GM08714 (cell line): Measurements from ENCODE around the gene CIB2.

Experiments used
- H3K4me3 ChIP-seq: fragments of 200-500 bp; sonication (Bioruptor generic); 2 replicates; pipeline ENCODE4 v1.5.1; 2014; ENCODE audit warnings: mild to moderate bottlenecking, low read length, inconsistent platforms
- ZNF274 ChIP-seq: IDR thresholded peaks from 2 replicates; pipeline ENCODE4 v1.6.1; 2012; ENCODE audit warnings: mild to moderate bottlenecking, low read depth, low read length

CIB2 gene

GRCh38 chr15:78131295-78132061 lies at the start of gene CIB2:
Gene CIB2, minus strand, starts transcription at chr15:78131445. Its CDS starts 230 bp downstream, at chr15:78131215.
- TF ChIP-seq ZNF274, result no peak
- H3K4me3 ChIP-seq, result peak within 1 kb of the TSS; percentile 78

GRCh38 chr15:78179906-78180305 lies 48.7 kb upstream of the CIB2 start:
- H3K4me3 ChIP-seq, result no peak overlapping the region
- no peak for TF ChIP-seq ZNF274

- no peak for TF ChIP-seq ZNF274
Observed at GRCh38 chr15:78179286-78179840, 48.1 kb upstream of the CIB2 start.

GRCh38 chr15:78178064-78178463 lies 46.8 kb upstream of the CIB2 start:
- no peak for TF ChIP-seq ZNF274
- H3K4me3 ChIP-seq, result no peak overlapping the region

More at GRCh38 chr15:78179286-78179840, 48.1 kb upstream of the CIB2 start:
- H3K4me3 ChIP-seq, result no peak overlapping the region

GRCh38 chr15:78177447-78177873 lies 46.2 kb upstream of the CIB2 start:
- no peak for TF ChIP-seq ZNF274
- H3K4me3 ChIP-seq, result no peak overlapping the region

- TF ChIP-seq ZNF274, result no peak
- no peak overlapping the region for H3K4me3 ChIP-seq
Observed at GRCh38 chr15:78175330-78175729, 44.1 kb upstream of the CIB2 start.

- no peak overlapping the region for H3K4me3 ChIP-seq
- no peak for TF ChIP-seq ZNF274
Observed at GRCh38 chr15:78174401-78174800, 43.2 kb upstream of the CIB2 start.

- no peak overlapping the region; the same call in 1 of the 2 replicates for H3K4me3 ChIP-seq
- no peak for TF ChIP-seq ZNF274
Observed at GRCh38 chr15:78171864-78172472, 40.7 kb upstream of the CIB2 start.

- no peak for TF ChIP-seq ZNF274
- peak overlapping the region; percentile 37; the same call in 1 of the 2 replicates for H3K4me3 ChIP-seq
Observed at GRCh38 chr15:78170848-78171773, 39.9 kb upstream of the CIB2 start.

- peak overlapping the region; percentile 29; the same call in 1 of the 2 replicates for H3K4me3 ChIP-seq
- TF ChIP-seq ZNF274, result no peak
Observed at GRCh38 chr15:78168608-78169007, 37.4 kb upstream of the CIB2 start.

- H3K4me3 ChIP-seq, result peak overlapping the region; percentile 63; the same call in 1 of the 2 replicates
- TF ChIP-seq ZNF274, result no peak
Observed at GRCh38 chr15:78167227-78167888, 36.1 kb upstream of the CIB2 start.

GRCh38 chr15:78164010-78164409 lies 32.8 kb upstream of the CIB2 start:
- H3K4me3 ChIP-seq, result no peak overlapping the region
- TF ChIP-seq ZNF274, result no peak

- TF ChIP-seq ZNF274, result no peak
- no peak overlapping the region for H3K4me3 ChIP-seq
Observed at GRCh38 chr15:78162038-78162437, 30.8 kb upstream of the CIB2 start.

- no peak for TF ChIP-seq ZNF274
- H3K4me3 ChIP-seq, result no peak overlapping the region
Observed at GRCh38 chr15:78159395-78159794, 28.1 kb upstream of the CIB2 start.
